ENCODE measurements around the gene C19orf81. TPM values are rescaled to one million over a fixed set of nuclear protein-coding genes. Genes with fewer than 3 reads are reported as not detected.

Gene C19orf81
- total and polyA plus RNA-seq, 9 of the 15 experiments (the other 6 are each of a cell fraction or from before 2014, with no cell fraction given) = 2.5 to 42.9 (median 33.0) TPM; not detected in 4

- TF ChIP-seq ARID1B (IDR thresholded peaks at IDR 0.05) (peak; percentile 82), PRDM10 (IDR thresholded peaks at IDR 0.05; ENCODE audit: partially characterized antibody) (peak; percentile 17), MLX (CRISPR knock-in tag; conservative IDR thresholded peaks at IDR 0.05) (no peak), CHD7 (IDR thresholded peaks at IDR 0.05; ENCODE audit: low read depth, low read length) (no peak), SFPQ (IDR thresholded peaks at IDR 0.05; ENCODE audit: low read depth, low read length) (no peak), ELF4 (CRISPR knock-in tag; IDR thresholded peaks at IDR 0.05) (peak; percentile 85; the same call in 1 of the 2 replicates), THRAP3 (IDR thresholded peaks at IDR 0.05; ENCODE audit: borderline replicate concordance) (peak; percentile 87), PHB2 (IDR thresholded peaks at IDR 0.05; ENCODE audit: low read depth) (no peak), HLTF (IDR thresholded peaks at IDR 0.05) (peak; percentile 93)
Observed at GRCh38 chr19:50602935-50603334, 46.3 kb upstream of the C19orf81 start (continued).

Data from K562 (cell line).